ENCODE measurements around the gene HECA.

DNA sequence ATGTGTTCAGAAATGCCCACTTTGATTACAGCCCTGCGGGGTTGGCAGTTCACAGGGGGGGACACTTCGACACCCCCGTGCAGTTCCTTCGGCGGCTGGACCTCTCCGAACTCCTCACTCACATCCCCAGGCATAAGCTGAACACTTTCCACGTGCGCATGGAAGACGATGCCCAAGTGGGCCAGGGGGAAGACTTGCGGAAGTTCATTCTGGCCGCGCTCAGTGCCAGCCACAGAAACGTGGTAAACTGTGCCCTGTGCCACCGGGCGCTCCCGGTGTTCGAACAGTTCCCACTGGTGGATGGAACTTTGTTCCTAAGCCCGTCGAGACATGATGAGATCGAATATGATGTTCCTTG lies 32.1 kb downstream of the HECA start:
- TF ChIP-seq, protein P1, sequence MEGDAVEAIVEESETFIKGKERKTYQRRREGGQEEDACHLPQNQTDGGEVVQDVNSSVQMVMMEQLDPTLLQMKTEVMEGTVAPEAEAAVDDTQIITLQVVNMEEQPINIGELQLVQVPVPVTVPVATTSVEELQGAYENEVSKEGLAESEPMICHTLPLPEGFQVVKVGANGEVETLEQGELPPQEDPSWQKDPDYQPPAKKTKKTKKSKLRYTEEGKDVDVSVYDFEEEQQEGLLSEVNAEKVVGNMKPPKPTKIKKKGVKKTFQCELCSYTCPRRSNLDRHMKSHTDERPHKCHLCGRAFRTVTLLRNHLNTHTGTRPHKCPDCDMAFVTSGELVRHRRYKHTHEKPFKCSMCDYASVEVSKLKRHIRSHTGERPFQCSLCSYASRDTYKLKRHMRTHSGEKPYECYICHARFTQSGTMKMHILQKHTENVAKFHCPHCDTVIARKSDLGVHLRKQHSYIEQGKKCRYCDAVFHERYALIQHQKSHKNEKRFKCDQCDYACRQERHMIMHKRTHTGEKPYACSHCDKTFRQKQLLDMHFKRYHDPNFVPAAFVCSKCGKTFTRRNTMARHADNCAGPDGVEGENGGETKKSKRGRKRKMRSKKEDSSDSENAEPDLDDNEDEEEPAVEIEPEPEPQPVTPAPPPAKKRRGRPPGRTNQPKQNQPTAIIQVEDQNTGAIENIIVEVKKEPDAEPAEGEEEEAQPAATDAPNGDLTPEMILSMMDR (conservative IDR thresholded peaks at IDR 0.05; ENCODE audit: low read depth, low read length), result no peak
- no peak for TF ChIP-seq EZH2 (IDR thresholded peaks at IDR 0.05; ENCODE audit: borderline replicate concordance, low read depth, low read length, poor library complexity, severe bottlenecking)

All from A673 (cell line).